K562 (cell line): ENCODE results near the gene SMC6. TPM values are rescaled to one million over a fixed set of nuclear protein-coding genes. Genes with fewer than 3 reads are reported as not detected.

Experiments used
- ATAC-seq: fragments of 200-7000 bp; cut with Tn5 transposase; 3 replicates; pipeline ENCODE4 v1.9.1; 2020; ENCODE audit warnings: moderate library complexity
- BruUV-seq: library from RNA; stranded (reverse); fragments of 400-500 nt; replicated peaks from 2 replicates; lab custom pipeline; 2021; lab: Mats Ljungman, UMichigan
- CTCF ChIA-PET: fragments of 300-600 bp; formaldehyde crosslinking; extraction: SDS; loops from one replicate; lab custom pipeline; 2021; ENCODE audit warnings: low intra/inter-chr PET ratio; lab: Yijun Ruan, JAX
- POLR2A ChIA-PET: fragments of 300-600, 350-650 bp; sonication (Branson Sonifier 250); formaldehyde crosslinking; extraction: SDS; loops from one replicate; lab custom pipeline; 2021; ENCODE audit warnings: antibody characterized with exemption, inconsistent platforms; lab: Yijun Ruan, JAX
- DNase-seq, 4 experiments: peaks; one replicate each; pipeline versions ENCODE4 v3.0.0 to v3.0.0-alpha.2; 2011 to 2018; ENCODE audit warnings: low spot score in 3 of 4, mixed read lengths in 3 of 4; ENCODE audit errors: extremely low read depth in 1 of 4
- FAIRE-seq: peaks from 2 replicates; lab custom pipeline; 2011; peaks lifted over from hg19 to GRCh38; lab: Jason Lieb, UNC
- H2AFZ ChIP-seq: 2 replicates; pipeline ENCODE4 v1.6.0; 2011; ENCODE audit warnings: low read depth, low read length, control low read depth, inconsistent platforms
- H3K27ac ChIP-seq: fragments of 200-600 bp; 3 replicates; pipeline ENCODE4 v1.8.0; 2011; ENCODE audit warnings: low read depth, mild to moderate bottlenecking, control low read depth, inconsistent platforms, low read length, moderate library complexity, mixed read lengths; ENCODE audit errors: extremely low read depth
- H3K27me3 ChIP-seq, 2 experiments: fragments of 300-600 bp in 1 of 2; 2 replicates in 1 of 2; 3 replicates in 1 of 2; pipeline versions ENCODE4 v1.6.0 to v1.8.0; 2011; ENCODE audit warnings: inconsistent platforms in 2 of 2, low read length in 2 of 2, mild to moderate bottlenecking in 1 of 2, mixed read lengths in 1 of 2, moderate library complexity in 1 of 2; ENCODE audit not compliant: control insufficient read depth in 2 of 2, insufficient read depth in 2 of 2
- H3K36me3 ChIP-seq: fragments of 300-600 bp; 3 replicates; pipeline ENCODE4 v1.8.0; 2011; ENCODE audit warnings: mild to moderate bottlenecking, low read length, inconsistent platforms; ENCODE audit not compliant: control insufficient read depth, insufficient read depth
- H3K4me1 ChIP-seq, 2 experiments: fragments of 200-600 bp in 1 of 2; replicated peaks in 1 of 2; 2 replicates in 1 of 2; 3 replicates in 1 of 2; pipeline versions ENCODE4 v1.5.1 to v1.8.0; 2011; ENCODE audit warnings: inconsistent platforms in 2 of 2, low read length in 2 of 2, mild to moderate bottlenecking in 1 of 2, mixed read lengths in 1 of 2, moderate library complexity in 1 of 2; ENCODE audit not compliant: control insufficient read depth in 2 of 2, insufficient read depth in 2 of 2
- H3K4me2 ChIP-seq: 2 replicates; pipeline ENCODE4 v1.6.1; 2011; ENCODE audit warnings: low read length, control low read depth, inconsistent platforms, mixed read lengths; ENCODE audit not compliant: insufficient read depth
- H3K4me3 ChIP-seq: fragments of 200-600 bp; sonication (generic), shearing (Covaris generic); 2 replicates; pipeline ENCODE4 v1.5.1; 2016; ENCODE audit warnings: control low read depth, inconsistent platforms
- H3K79me2 ChIP-seq: fragments of 200-600 bp; 3 replicates; pipeline ENCODE4 v1.8.0; 2011; ENCODE audit warnings: low read length, inconsistent platforms; ENCODE audit not compliant: control insufficient read depth, insufficient read depth
- H3K9ac ChIP-seq, 2 experiments: 2 replicates each; pipeline versions ENCODE4 v1.6.0 to v1.6.1; 2011; ENCODE audit warnings: low read depth in 2 of 2, low read length in 2 of 2, control low read depth in 1 of 2, inconsistent platforms in 1 of 2, mild to moderate bottlenecking in 1 of 2, mixed read lengths in 1 of 2; ENCODE audit not compliant: insufficient read depth in 1 of 2
- H3K9me1 ChIP-seq: one replicate; pipeline ENCODE4 v1.6.0; 2011; ENCODE audit warnings: inconsistent platforms, mild to moderate bottlenecking, low read length, moderate library complexity; ENCODE audit not compliant: control insufficient read depth, insufficient read depth
- H3K9me3 ChIP-seq: replicated peaks from 2 replicates; pipeline ENCODE4 v1.5.1; 2011; ENCODE audit warnings: low read depth, low read length, inconsistent platforms; ENCODE audit not compliant: control insufficient read depth, insufficient read depth
- H4K20me1 ChIP-seq: replicated peaks from 2 replicates; pipeline ENCODE4 v1.6.1; 2011; ENCODE audit warnings: low read length, inconsistent platforms, mixed read lengths; ENCODE audit not compliant: control insufficient read depth, insufficient read depth
- CBX8 ChIP-seq: fragments of 200-600 bp; sonication (generic); IDR thresholded peaks from 2 replicates; pipeline ENCODE4 v1.6.1; 2012; ENCODE audit warnings: borderline replicate concordance, mixed run types, low read depth, mild to moderate bottlenecking, moderate library complexity, mixed read lengths, low read length, control low read depth, inconsistent platforms; ENCODE audit not compliant: poor library complexity, severe bottlenecking; ENCODE audit errors: extremely low read depth
- DDX20 ChIP-seq: fragments of 450-650 bp; IDR thresholded peaks from 2 replicates; pipeline ENCODE4 v1.6.1; 2016; ENCODE audit warnings: missing genetic modification characterization, low read depth, mild to moderate bottlenecking, missing compliant biosample characterization, moderate library complexity
- E2F6 ChIP-seq, 2 experiments: IDR thresholded peaks; 2 replicates each; pipeline ENCODE4 v1.6.1; 2011; ENCODE audit warnings: borderline replicate concordance in 1 of 2, control low read depth in 1 of 2, low read depth in 1 of 2, low read length in 1 of 2, mild to moderate bottlenecking in 1 of 2, mixed read lengths in 1 of 2, moderate library complexity in 1 of 2; ENCODE audit not compliant: insufficient read depth in 1 of 2, insufficient read length in 1 of 2, poor library complexity in 1 of 2, severe bottlenecking in 1 of 2; ENCODE audit errors: extremely low read depth in 1 of 2
- EHMT2 ChIP-seq: fragments of 450-650 bp; IDR thresholded peaks from 2 replicates; pipeline ENCODE4 v1.6.1; 2018; ENCODE audit warnings: antibody characterized with exemption
- GABPA ChIP-seq: fragments of 200-800 bp; sonication (Bioruptor generic); conservative IDR thresholded peaks from 2 replicates; pipeline ENCODE4 v1.6.1; 2016; ENCODE audit warnings: low read depth, missing genetic modification characterization, missing compliant biosample characterization
- MTA2 ChIP-seq: fragments of 450-650 bp; IDR thresholded peaks from 2 replicates; pipeline ENCODE4 v1.6.1; 2016; ENCODE audit warnings: low read depth
- NFIC ChIP-seq: fragments of 450-650 bp; IDR thresholded peaks from 2 replicates; pipeline ENCODE4 v1.6.1; 2017; ENCODE audit warnings: mild to moderate bottlenecking, inconsistent platforms
- RERE ChIP-seq: sonication (generic); formaldehyde crosslinking; IDR thresholded peaks from 2 replicates; pipeline ENCODE4 v1.8.0; 2023; ENCODE audit warnings: missing genetic modification reagents, mild to moderate bottlenecking, borderline replicate concordance
- SIN3B ChIP-seq: fragments of 450-650 bp; IDR thresholded peaks from 2 replicates; pipeline ENCODE4 v1.6.1; 2017; ENCODE audit warnings: low read depth, mild to moderate bottlenecking, moderate library complexity
- SOX6 ChIP-seq: fragments of 450-650 bp; IDR thresholded peaks from 2 replicates; pipeline ENCODE4 v1.6.1; 2014; ENCODE audit warnings: mild to moderate bottlenecking
- ZNF274 ChIP-seq: IDR thresholded peaks from 2 replicates; pipeline ENCODE4 v1.6.1; 2011; ENCODE audit warnings: low read depth, mild to moderate bottlenecking, low read length, moderate library complexity, borderline replicate concordance
- ZNF644 ChIP-seq: fragments of 200-800 bp; sonication (Bioruptor generic); IDR thresholded peaks from 2 replicates; pipeline ENCODE4 v1.6.1; 2016; ENCODE audit warnings: low read depth, missing genetic modification characterization, missing compliant biosample characterization
- ZNF655 ChIP-seq: fragments of 250-450 bp; sonication (Bioruptor Pico); IDR thresholded peaks from 2 replicates; pipeline ENCODE4 v1.5.0; 2021
- ZNF766 ChIP-seq: fragments of 200-800 bp; sonication (Bioruptor generic); conservative IDR thresholded peaks from 2 replicates; pipeline ENCODE4 v1.6.1; 2016; ENCODE audit warnings: missing genetic modification characterization, missing compliant biosample characterization
- ZSCAN29 ChIP-seq: fragments of 450-650 bp; IDR thresholded peaks from 2 replicates; pipeline ENCODE4 v1.6.1; 2017
- WGBS: fragments of 100-300 bp; shearing (Covaris generic); methylation state at CpG from one replicate; pipeline ENCODE4 v1.1.6; 2016; ENCODE audit warnings: low coverage, mixed read lengths; ENCODE audit not compliant: insufficient coverage; ENCODE audit errors: missing lambda C conversion rate; 5-methylcytosine and 5-hydroxymethylcytosine counted together
- in situ Hi-C: fragments of 300-500 bp; cut with MboI; formaldehyde crosslinking; loops from 4 replicates; pipeline ENCODE4 v1.15.0; 2018; ENCODE audit warnings: inconsistent platforms, mixed read lengths
- intact Hi-C: fragments of 100-400 bp; cut with micrococcal nuclease; formaldehyde crosslinking; loops from 2 replicates; pipeline ENCODE4 v1.14.2; 2022
- polyA plus RNA-seq, 8 experiments: library from polyadenylated mRNA; depleted of rRNA in 4 of 8; stranded (reverse) in 5 of 8; unstranded in 3 of 8; fragments of >200 nt; fragmentation: Nextera tagmentation in 2 of 8; fragmentation: Illumina TruSeq in 1 of 8; extraction: Ambion mirVana in 2 of 8; extraction: Trizol in 1 of 8; gene quantifications; 2 replicates each; pipeline versions ENCODE4 v1.2.1 to v1.2.3, GENCODE V29; 2011 to 2014; ENCODE audit warnings: inconsistent platforms in 1 of 8, missing spikeins in 1 of 8
- total RNA-seq, 7 experiments: library from RNA; depleted of rRNA in 6 of 7; stranded (reverse); fragments of >200 nt in 6 of 7; fragmentation: Illumina TruSeq in 2 of 7; extraction: Trizol in 2 of 7; gene quantifications; 2 replicates each; pipeline versions ENCODE4 v1.2.1 to v1.2.3, GENCODE V29; 2011 to 2021; ENCODE audit warnings: low replicate concordance in 1 of 7

The SMC6 gene
- total and polyA plus RNA-seq, 9 of the 15 experiments (the other 6 are each of a cell fraction or from before 2014, with no cell fraction given): 14.2 to 75.9 (median 47.7) TPM

- FAIRE-seq: no peak
- DNase-seq: no peak
- H4K20me1 ChIP-seq: no peaks in the 10 kb centered on the region
- no TSS peak for BruUV-seq
- in situ Hi-C loops (no loop called here), intact Hi-C loops (no loop called here)
- H3K9me1 ChIP-seq: no peaks in the 10 kb centered on the region
- ChIA-PET POLR2A (interaction anchor here (0.6 kb wide), 1 partner anchor 175 kb away, joined by 3 read pairs; no protein-coding TSS in a partner anchor), CTCF (interaction anchor here (0.6 kb wide), 1 partner anchor 8 kb away, joined by 3 read pairs; no protein-coding TSS in a partner anchor)
- no peaks in the 10 kb centered on the region for H3K79me2 ChIP-seq
- no peaks in the 10 kb centered on the region for H3K27me3 ChIP-seq
- no peak for ATAC-seq
- H3K4me3 ChIP-seq: no peak overlapping the region
- no peaks in the 10 kb centered on the region for H3K9me3 ChIP-seq
- no peak overlapping the region for H3K27ac ChIP-seq
- H3K4me2 ChIP-seq: no peak overlapping the region
- H2AFZ ChIP-seq: no peak overlapping the region
- H3K4me1 ChIP-seq: no peaks in the 10 kb centered on the region
- no peak overlapping the region for H3K9ac ChIP-seq
- peaks cover 72% of the 10 kb centered on the region for H3K36me3 ChIP-seq
- 100% methylated on average over 1 of the region's 1 CpG for WGBS
- TF ChIP-seq NFIC (no peak), E2F6 (IDR thresholded peaks at IDR 0.05; ENCODE audit: borderline replicate concordance in 1 of 2, extremely low read depth in 1 of 2, insufficient read depth in 1 of 2, insufficient read length in 1 of 2, low read depth in 1 of 2, low read length in 1 of 2, poor library complexity in 1 of 2, severe bottlenecking in 1 of 2) (no peak), SIN3B (no peak), ZNF766 (no peak), CBX8 (no peak), ZNF644 (tag) (no peak), MTA2 (no peak), EHMT2 (no peak), GABPA (tag) (no peak), ZNF655 (CRISPR knock-in tag) (no peak), DDX20 (tag) (no peak), RERE (CRISPR knock-in tag) (no peak), SOX6 (no peak), ZNF274 (no peak), ZSCAN29 (no peak)
These were observed 89.1 kb downstream of the SMC6 start for GRCh38 chr2:17664534-17664933.
